Adrenal gland (tissue), 12 donors: ENCODE measurements around the gene THRB. TPM values are rescaled to one million over a fixed set of nuclear protein-coding genes. Genes with fewer than 3 reads are reported as not detected.

ENCODE experiments used
- DNase-seq, 7 donors: peaks; one replicate each; pipeline ENCODE4 v3.0.0-alpha.2; 2019 to 2020
- H3K27ac ChIP-seq, 5 donors: fragments of 200-600 bp; sonication (generic) in 4 of 5; 1 replicate in 3 of 5; 2 replicates in 2 of 5; pipeline versions ENCODE4 v1.5.1 to v1.8.0; 2016 to 2020; ENCODE audit warnings: mild to moderate bottlenecking in 1 of 5
- H3K27me3 ChIP-seq: fragments of 200-600 bp; 2 replicates; pipeline ENCODE4 v1.8.0; 2021
- H3K36me3 ChIP-seq, 2 donors: fragments of 200-600 bp; replicated peaks in 1 of 2; 1 replicate in 1 of 2; 2 replicates in 1 of 2; pipeline versions ENCODE4 v1.5.1 to v1.8.0; 2018 to 2022
- H3K4me1 ChIP-seq, 2 donors: fragments of 200-600 bp; replicated peaks in 1 of 2; 1 replicate in 1 of 2; 2 replicates in 1 of 2; pipeline versions ENCODE4 v1.5.1 to v1.8.0; 2018 to 2021
- H3K4me3 ChIP-seq, 4 donors: fragments of 200-600 bp; sonication (generic) in 3 of 4; one replicate each; pipeline ENCODE4 v1.5.1; 2016 to 2018
- H3K9me3 ChIP-seq, 3 donors: fragments of 200-600 bp; sonication (generic) in 1 of 3; replicated peaks in 1 of 3; 1 replicate in 2 of 3; 2 replicates in 1 of 3; pipeline versions ENCODE4 v1.5.1 to v1.8.0; 2016 to 2021
- POLR2A ChIP-seq, 2 donors: fragments of 450-650 bp; IDR thresholded peaks; one replicate each; pipeline ENCODE4 v1.6.1; 2017; ENCODE audit warnings: antibody characterized with exemption in 2 of 2, mild to moderate bottlenecking in 2 of 2, moderate library complexity in 1 of 2
- WGBS, 4 donors: extraction: QIAGEN DNeasy Blood & Tissue Kit in 2 of 4; methylation state at CpG; one replicate each; pipeline versions ENCODE4 v1.1.5 to v1.1.7; 2013 to 2017; 5-methylcytosine and 5-hydroxymethylcytosine counted together
- intact Hi-C, 2 donors: fragments of 100-400 bp; cut with DNase I; formaldehyde crosslinking; loops; one replicate each; pipeline versions ENCODE4 v1.14.1 to v1.15.0; 2022 to 2023
- microRNA counts, 2 donors: library from miRNA; unstranded; fragments of <30 nt; microRNA quantifications; one replicate each; lab custom pipeline; 2016
- microRNA-seq, 3 donors: library from miRNA; unstranded; fragments of <30 nt; microRNA quantifications; one replicate each; pipeline ENCODE4, GENCODE V29; 2017 to 2020
- polyA plus RNA-seq, 3 donors: library from polyadenylated mRNA; stranded (reverse); fragments of 200-250 nt in 2 of 3; fragments of 350-450 nt in 1 of 3; fragmentation: Illumina TruSeq in 1 of 3; extraction: RNeasy Lipid Tissue Mini Kit (QIAGEN cat#74804) in 1 of 3; gene quantifications; one replicate each; pipeline ENCODE4 v1.2.3, GENCODE V29; 2013 to 2014
- small RNA-seq, 2 donors: library from RNA; depleted of rRNA; stranded (forward); fragments of <200 nt; gene quantifications; one replicate each; pipeline ENCODE3, GENCODE V24; 2016
- total RNA-seq, 9 donors: library from RNA; depleted of rRNA in 4 of 9; stranded (reverse); fragments of >200 nt in 4 of 9; fragments of 120-200 nt in 1 of 9; fragmentation: NEBNext Ultra II Directional in 1 of 9; extraction: Animal tissue kit (Norgen Biotek cat#: 25700) in 1 of 9; gene quantifications; one replicate each; pipeline versions ENCODE4 v1.1.0 to v1.2.4, GENCODE V29; 2013 to 2023
- TF ChIP-seq, protein P1 (sequence below), 6 experiments: fragments of 450-650 bp in 4 of 6; fragments of 200-600 bp in 2 of 6; sonication (generic) in 1 of 6; IDR thresholded peaks; 1 replicate in 5 of 6; 2 replicates in 1 of 6; pipeline versions ENCODE4 v1.5.1 to v1.8.0; 2016 to 2021; ENCODE audit warnings: antibody characterized with exemption in 6 of 6, mild to moderate bottlenecking in 2 of 6, moderate library complexity in 1 of 6
- donor health status: healthy with polysubstance abuse.
- donor health status: Bipolar disorder and iron deficiency.
- donor health status: DM: yes; HTN: yes; CAD: no.
- donor health status: DM: no; HTN: no; CAD: no.
- donor health status: DM: no; HTN: no; CAD: no.
- donor health status: DM: yes; HTN: yes; CAD: no.

The THRB gene
- total and polyA plus RNA-seq, 12 donors = 3.0 to 30.7 (median 13.5) TPM

DNA sequence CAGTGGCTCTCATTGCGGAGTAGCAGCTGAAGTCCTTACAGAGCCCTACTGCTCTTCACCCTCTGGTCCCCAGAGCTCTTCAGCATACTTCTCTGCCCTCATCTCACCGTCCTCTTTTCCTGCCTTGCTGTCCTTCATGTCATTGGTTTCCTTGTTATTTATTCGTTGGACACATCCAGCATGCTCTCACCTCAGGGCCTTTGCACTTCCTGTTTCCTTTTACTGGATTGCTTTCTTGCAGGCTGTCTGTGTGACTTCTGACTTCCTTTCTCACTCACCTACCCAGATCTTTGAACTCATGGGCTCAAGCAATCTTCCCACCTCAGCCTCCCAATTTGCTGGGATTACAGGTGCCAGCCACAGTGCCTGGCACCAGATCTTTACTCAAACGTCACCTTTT is 422.5 kb downstream of the THRB start:
- Histone ChIP-seq H3K4me3 (no peak overlapping the region), H3K27me3 (no peaks in the 10 kb centered on the region), H3K36me3 (no peaks in the 10 kb centered on the region), H3K9me3 (no peaks in the 10 kb centered on the region), H3K4me1 (no peaks in the 10 kb centered on the region), H3K27ac (no peak overlapping the region)
- 71 to 78% (median 74%) methylated on average over 4 of the region's 4 CpGs for WGBS, 4 donors
- intact Hi-C loops = no loop called here
- no peak for DNase-seq
- no peak for TF ChIP-seq POLR2A (IDR thresholded peaks at IDR 0.05)
- TF ChIP-seq, protein P1, sequence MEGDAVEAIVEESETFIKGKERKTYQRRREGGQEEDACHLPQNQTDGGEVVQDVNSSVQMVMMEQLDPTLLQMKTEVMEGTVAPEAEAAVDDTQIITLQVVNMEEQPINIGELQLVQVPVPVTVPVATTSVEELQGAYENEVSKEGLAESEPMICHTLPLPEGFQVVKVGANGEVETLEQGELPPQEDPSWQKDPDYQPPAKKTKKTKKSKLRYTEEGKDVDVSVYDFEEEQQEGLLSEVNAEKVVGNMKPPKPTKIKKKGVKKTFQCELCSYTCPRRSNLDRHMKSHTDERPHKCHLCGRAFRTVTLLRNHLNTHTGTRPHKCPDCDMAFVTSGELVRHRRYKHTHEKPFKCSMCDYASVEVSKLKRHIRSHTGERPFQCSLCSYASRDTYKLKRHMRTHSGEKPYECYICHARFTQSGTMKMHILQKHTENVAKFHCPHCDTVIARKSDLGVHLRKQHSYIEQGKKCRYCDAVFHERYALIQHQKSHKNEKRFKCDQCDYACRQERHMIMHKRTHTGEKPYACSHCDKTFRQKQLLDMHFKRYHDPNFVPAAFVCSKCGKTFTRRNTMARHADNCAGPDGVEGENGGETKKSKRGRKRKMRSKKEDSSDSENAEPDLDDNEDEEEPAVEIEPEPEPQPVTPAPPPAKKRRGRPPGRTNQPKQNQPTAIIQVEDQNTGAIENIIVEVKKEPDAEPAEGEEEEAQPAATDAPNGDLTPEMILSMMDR (IDR thresholded peaks at IDR 0.05) = no peak

GRCh38 chr3:24069045-24069444 is 425.6 kb downstream of the THRB start:
- no peaks in the 10 kb centered on the region for H3K4me1 ChIP-seq
- no peak overlapping the region for H3K27ac ChIP-seq
- H3K9me3 ChIP-seq = no peaks in the 10 kb centered on the region
- intact Hi-C loops = no loop called here
- H3K36me3 ChIP-seq = no peaks in the 10 kb centered on the region
- 66 to 69% (median 68%) methylated on average over 2 of the region's 2 CpGs for WGBS, 4 donors
- no peak for TF ChIP-seq POLR2A (IDR thresholded peaks at IDR 0.05)
- TF ChIP-seq, protein P1 (IDR thresholded peaks at IDR 0.05) = peak in 3 of 6 experiments; percentile 14 to 20 (median 19)
- H3K4me3 ChIP-seq = no peak overlapping the region
- no peaks in the 10 kb centered on the region for H3K27me3 ChIP-seq
- peak in 1 of 7 donors; percentile 15 for DNase-seq

- Histone ChIP-seq H3K4me3 (no peak overlapping the region), H3K27me3 (no peaks in the 10 kb centered on the region), H3K27ac (no peak overlapping the region), H3K36me3 (no peaks in the 10 kb centered on the region), H3K9me3 (no peaks in the 10 kb centered on the region), H3K4me1 (no peaks in the 10 kb centered on the region)
- WGBS, 4 donors = 77 to 88% (median 82%) methylated on average over 3 of the region's 3 CpGs
- no peak for TF ChIP-seq POLR2A (IDR thresholded peaks at IDR 0.05)
- TF ChIP-seq, protein P1 (IDR thresholded peaks at IDR 0.05) = no peak
- intact Hi-C loops = no loop called here
- no peak for DNase-seq
These were observed 427.2 kb downstream of the THRB start for GRCh38 chr3:24067483-24067882.

MicroRNAs within 50 kb of the gene (microRNA counts, 767-probe panel; counts per million panel counts)
- 0 counts per million in 2 donors for microRNA hsa-miR-4792 (lab: Ali Mortazavi, UCI)

Small RNA genes within 50 kb of the gene (microRNA-seq; reads per million reads assigned to microRNA genes)
- gene MIR4792 = 0 reads per million in 3 donors

Small RNA genes within 50 kb of the gene (small RNA-seq; reads per million reads assigned to genes)
- gene MIR4792 = 0 reads per million in 2 donors
